Effector memory CD4-positive, alpha-beta T cell (primary cell): ENCODE measurements around the gene SCLT1.

ENCODE experiments used
- DNase-seq, 3 donors: peaks; one replicate each; pipeline ENCODE4 v3.0.0-alpha.2; 2020
- H3K27ac ChIP-seq: 2 replicates; pipeline ENCODE4 v1.7.0; 2013; ENCODE audit warnings: mild to moderate bottlenecking, low read length, moderate library complexity; ENCODE audit not compliant: insufficient read depth, poor library complexity, severe bottlenecking
- H3K27me3 ChIP-seq: replicated peaks from 2 replicates; pipeline ENCODE4 v1.7.0; 2013; ENCODE audit warnings: mild to moderate bottlenecking, low read length; ENCODE audit not compliant: insufficient read depth, control insufficient read depth, poor library complexity, severe bottlenecking
- H3K36me3 ChIP-seq: 2 replicates; pipeline ENCODE4 v1.7.0; 2013; ENCODE audit warnings: mild to moderate bottlenecking, low read length, moderate library complexity; ENCODE audit not compliant: control insufficient read depth, insufficient read depth
- H3K4me1 ChIP-seq: 2 replicates; pipeline ENCODE4 v1.7.0; 2013; ENCODE audit warnings: low read length, mild to moderate bottlenecking; ENCODE audit not compliant: control insufficient read depth, insufficient read depth, poor library complexity, severe bottlenecking
- H3K4me3 ChIP-seq: 2 replicates; pipeline ENCODE4 v1.7.0; 2013; ENCODE audit warnings: low read length, low read depth, mild to moderate bottlenecking; ENCODE audit not compliant: insufficient read depth, poor library complexity, severe bottlenecking
- H3K9me3 ChIP-seq: 2 replicates; pipeline ENCODE4 v1.7.0; 2013; ENCODE audit warnings: mild to moderate bottlenecking, low read length, moderate library complexity; ENCODE audit not compliant: control insufficient read depth

Gene SCLT1

DNA sequence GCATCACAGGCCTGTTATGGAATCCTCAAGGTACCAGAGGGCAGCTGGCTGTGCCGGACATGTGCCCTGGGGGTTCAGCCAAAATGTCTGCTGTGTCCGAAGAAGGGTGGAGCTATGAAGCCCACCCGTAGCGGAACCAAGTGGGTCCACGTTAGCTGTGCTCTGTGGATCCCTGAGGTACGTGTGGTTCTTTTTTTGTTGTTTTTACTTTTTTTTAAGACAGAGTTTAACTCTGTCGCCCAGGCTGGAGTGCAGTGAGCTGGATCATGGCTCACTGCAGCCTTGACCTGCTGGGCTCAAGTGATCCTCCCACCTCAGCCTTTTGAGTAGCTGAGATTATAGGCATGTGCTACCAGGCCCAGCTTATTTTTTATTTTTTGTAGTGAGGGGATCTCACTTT lies 237.7 kb downstream of the SCLT1 start:
- Histone ChIP-seq H3K9me3 (no peaks in the 10 kb centered on the region), H3K27ac (no peak overlapping the region), H3K4me3 (no peak overlapping the region), H3K36me3 (peaks cover 65% of the 10 kb centered on the region), H3K27me3 (no peaks in the 10 kb centered on the region), H3K4me1 (peaks cover 8% of the 10 kb centered on the region)
- no peak for DNase-seq

DNA sequence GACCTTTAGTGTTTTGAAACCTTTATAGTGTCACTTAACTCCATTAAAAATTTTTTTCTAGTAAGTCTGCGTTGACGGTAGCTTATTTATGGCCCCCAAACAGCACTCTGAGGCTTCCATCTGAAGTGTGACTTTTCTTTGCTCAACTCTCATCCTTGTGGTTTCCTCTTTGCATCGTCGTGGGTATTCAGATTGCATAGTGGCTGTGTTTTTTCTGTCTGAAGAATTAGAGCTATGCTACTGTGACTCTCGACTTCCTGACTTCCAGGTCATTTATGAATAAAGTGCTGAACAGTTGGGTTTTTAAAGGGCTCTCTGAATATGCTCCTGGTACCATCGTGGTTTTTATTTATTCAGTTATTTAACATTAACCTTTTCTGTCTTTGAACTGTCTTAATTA lies 238.9 kb downstream of the SCLT1 start:
- no peak for DNase-seq
- Histone ChIP-seq H3K27ac (no peak overlapping the region), H3K4me1 (peaks cover 8% of the 10 kb centered on the region), H3K9me3 (no peaks in the 10 kb centered on the region), H3K4me3 (no peak overlapping the region), H3K27me3 (no peaks in the 10 kb centered on the region), H3K36me3 (peaks cover 67% of the 10 kb centered on the region)

DNA sequence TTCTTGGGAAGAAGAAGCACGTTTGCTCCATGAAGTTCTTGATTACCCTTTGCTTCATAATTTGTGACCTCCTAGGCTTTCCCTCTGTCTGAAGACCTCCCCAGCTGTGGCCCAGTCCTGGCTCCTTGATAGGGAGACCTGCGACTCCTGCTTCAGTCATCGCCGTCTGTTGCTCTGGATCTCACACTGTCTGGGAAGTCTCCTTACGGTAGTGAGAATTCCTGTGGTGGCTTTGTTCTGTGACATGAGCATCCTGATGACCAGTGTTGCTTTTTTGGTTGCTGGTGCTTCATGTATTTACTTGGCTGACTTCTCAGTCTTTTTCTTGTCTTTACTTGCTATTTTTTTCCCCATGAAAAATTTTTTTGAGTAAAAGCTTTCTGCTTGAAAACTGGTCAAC lies 239.6 kb downstream of the SCLT1 start:
- peaks cover 8% of the 10 kb centered on the region for H3K4me1 ChIP-seq
- H3K9me3 ChIP-seq: no peaks in the 10 kb centered on the region
- no peaks in the 10 kb centered on the region for H3K27me3 ChIP-seq
- peaks cover 72% of the 10 kb centered on the region for H3K36me3 ChIP-seq
- no peak for DNase-seq
- no peak overlapping the region for H3K27ac ChIP-seq
- no peak overlapping the region for H3K4me3 ChIP-seq

DNA sequence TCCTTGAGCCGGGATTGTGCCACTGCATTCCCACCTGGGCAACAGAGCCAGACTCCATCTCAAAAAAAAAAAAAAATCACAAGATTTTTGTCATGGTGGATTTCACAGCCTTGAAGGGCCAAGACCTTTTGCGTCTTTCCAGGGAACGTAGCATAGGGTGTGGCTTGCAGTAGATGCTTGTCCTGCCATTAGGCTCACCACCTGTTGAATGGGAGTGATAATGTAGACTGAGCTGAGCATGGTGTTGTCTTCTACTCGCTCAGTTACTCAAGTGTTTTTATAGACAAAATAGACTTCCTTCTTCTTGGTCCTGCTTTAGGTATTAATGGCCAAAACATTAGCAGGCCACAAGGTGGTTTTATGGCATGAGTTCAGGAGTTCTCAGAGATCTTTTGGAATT lies 243.1 kb downstream of the SCLT1 start:
- no peaks in the 10 kb centered on the region for H3K27me3 ChIP-seq
- DNase-seq: no peak
- H3K4me3 ChIP-seq: no peak overlapping the region
- H3K4me1 ChIP-seq: peaks cover 8% of the 10 kb centered on the region
- H3K36me3 ChIP-seq: peaks cover 74% of the 10 kb centered on the region
- no peaks in the 10 kb centered on the region for H3K9me3 ChIP-seq
- no peak overlapping the region for H3K27ac ChIP-seq

DNA sequence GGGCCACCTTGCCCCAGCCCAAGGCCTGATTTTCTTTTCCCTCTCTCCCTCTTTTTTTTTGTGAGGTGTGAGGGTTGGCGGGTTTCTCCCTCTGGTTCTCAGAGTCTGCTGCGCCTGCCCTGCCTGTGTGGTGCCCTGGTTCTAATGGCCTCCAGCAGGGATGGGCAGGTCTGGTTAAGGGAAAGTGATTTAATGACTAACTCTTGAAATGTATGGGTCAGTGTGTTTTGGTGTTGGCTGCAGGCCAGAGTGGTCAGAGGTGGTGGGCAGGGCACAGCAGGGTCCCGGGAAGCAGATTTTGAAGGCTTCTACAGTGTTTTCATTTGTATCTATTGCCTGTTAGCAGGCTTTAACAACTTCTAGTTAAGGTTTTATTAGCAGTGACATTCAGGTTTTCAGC lies 244.9 kb downstream of the SCLT1 start:
- Histone ChIP-seq H3K4me3 (no peak overlapping the region), H3K27ac (no peak overlapping the region), H3K27me3 (no peaks in the 10 kb centered on the region), H3K36me3 (peaks cover 87% of the 10 kb centered on the region), H3K9me3 (no peaks in the 10 kb centered on the region), H3K4me1 (no peaks in the 10 kb centered on the region)
- no peak for DNase-seq

DNA sequence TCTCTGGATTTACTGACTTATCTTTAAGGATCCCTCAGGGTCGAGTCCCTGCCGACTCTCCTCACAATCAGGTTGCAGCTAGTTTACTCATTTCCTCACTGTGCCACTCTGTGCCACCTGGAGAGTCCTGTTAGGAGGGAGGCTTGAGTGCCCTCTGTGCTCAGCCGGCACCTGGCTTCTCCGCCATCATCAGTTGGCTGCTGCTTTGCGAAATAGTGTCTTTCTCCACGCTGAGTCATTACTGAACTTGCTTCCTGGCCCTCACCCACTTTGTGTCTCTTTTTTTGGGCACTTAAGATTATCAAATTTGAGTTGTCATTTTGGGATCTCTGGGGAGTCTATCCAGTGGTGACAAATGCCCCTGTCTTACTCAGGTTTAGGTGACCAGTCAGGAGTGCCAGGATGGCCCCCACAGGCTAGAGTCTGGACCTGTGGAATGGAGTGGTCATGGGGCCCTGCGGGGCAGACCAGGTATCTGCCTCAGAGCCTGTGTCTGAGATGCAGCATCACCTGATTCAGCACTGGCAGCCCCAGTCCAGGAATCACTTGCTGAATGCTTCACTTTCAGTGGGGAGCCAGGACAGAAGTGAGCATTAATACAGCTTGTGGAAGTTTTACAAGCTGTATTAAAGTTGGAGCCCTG lies 246.1 kb downstream of the SCLT1 start:
- Histone ChIP-seq H3K9me3 (no peaks in the 10 kb centered on the region), H3K36me3 (peaks cover 92% of the 10 kb centered on the region), H3K27me3 (no peaks in the 10 kb centered on the region), H3K4me3 (no peak overlapping the region), H3K4me1 (no peaks in the 10 kb centered on the region), H3K27ac (no peak overlapping the region)
- DNase-seq: no peak

DNA sequence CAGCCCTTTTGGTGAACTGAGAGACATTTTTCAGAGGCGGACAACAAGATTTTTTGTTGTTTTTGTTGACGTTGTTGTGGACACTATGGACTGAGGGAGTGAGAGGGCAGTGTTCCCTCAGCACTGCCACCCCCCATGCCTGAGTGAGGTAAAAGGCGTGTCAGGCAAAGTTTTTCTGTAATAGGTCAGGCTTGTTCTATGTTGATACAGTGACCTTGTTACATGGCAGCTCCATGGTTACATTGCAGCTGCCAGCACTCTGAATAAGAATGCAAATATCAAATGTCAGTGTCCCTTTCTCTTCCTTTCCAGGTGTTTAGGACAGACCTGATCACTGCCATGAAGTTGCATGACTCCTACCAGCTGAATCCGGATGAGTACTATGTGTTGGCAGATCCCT lies 247.3 kb downstream of the SCLT1 start:
- peaks cover 83% of the 10 kb centered on the region for H3K36me3 ChIP-seq
- H3K9me3 ChIP-seq: no peaks in the 10 kb centered on the region
- DNase-seq: no peak
- H3K27me3 ChIP-seq: no peaks in the 10 kb centered on the region
- no peak overlapping the region for H3K27ac ChIP-seq
- H3K4me1 ChIP-seq: no peaks in the 10 kb centered on the region
- no peak overlapping the region for H3K4me3 ChIP-seq

DNA sequence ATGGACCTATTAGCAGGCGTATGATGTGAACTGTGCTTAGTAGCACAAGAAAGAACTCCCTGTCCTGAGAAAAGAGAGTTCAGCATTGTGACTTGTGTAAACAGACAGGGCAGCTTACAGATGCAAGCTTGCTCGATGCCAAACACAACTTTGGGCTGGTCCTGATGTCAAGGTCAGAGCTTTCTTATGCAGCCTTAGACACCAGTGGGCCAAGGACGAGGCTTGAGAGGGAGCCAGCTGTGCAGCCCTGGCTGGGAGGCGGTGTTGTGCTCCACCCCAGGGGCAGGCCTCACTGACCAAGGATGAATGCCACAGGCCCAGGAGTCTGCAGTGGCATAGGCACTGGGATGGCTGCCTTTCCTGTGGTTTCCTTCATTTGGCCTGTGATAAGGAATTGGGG lies 248.4 kb downstream of the SCLT1 start:
- Histone ChIP-seq H3K9me3 (no peaks in the 10 kb centered on the region), H3K4me3 (no peak overlapping the region), H3K27ac (no peak overlapping the region), H3K4me1 (no peaks in the 10 kb centered on the region), H3K27me3 (no peaks in the 10 kb centered on the region), H3K36me3 (peaks cover 72% of the 10 kb centered on the region)
- DNase-seq: no peak

DNA sequence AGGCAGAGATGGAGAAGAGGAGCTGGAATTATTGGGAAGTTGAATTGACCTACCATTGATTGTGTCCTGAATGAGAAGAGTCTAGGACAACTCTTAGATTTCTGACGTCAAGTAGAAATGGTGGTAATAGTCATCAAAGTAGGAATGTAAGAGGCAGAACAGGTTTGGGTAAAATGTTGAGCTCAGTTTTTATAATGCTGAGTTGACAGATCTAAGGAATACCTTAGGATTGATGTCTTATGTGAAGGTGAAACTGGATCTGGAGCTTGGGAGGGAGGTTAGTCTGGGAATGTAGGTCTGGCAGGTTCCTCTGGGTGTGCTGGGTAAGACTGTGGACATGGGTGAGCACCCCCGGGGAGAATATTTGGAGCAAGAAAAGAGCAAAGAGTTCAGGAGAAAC lies 251.9 kb downstream of the SCLT1 start:
- DNase-seq: no peak
- H3K4me1 ChIP-seq: no peaks in the 10 kb centered on the region
- peaks cover 39% of the 10 kb centered on the region for H3K36me3 ChIP-seq
- H3K9me3 ChIP-seq: no peaks in the 10 kb centered on the region
- no peak overlapping the region for H3K27ac ChIP-seq
- no peak overlapping the region for H3K4me3 ChIP-seq
- H3K27me3 ChIP-seq: no peaks in the 10 kb centered on the region

DNA sequence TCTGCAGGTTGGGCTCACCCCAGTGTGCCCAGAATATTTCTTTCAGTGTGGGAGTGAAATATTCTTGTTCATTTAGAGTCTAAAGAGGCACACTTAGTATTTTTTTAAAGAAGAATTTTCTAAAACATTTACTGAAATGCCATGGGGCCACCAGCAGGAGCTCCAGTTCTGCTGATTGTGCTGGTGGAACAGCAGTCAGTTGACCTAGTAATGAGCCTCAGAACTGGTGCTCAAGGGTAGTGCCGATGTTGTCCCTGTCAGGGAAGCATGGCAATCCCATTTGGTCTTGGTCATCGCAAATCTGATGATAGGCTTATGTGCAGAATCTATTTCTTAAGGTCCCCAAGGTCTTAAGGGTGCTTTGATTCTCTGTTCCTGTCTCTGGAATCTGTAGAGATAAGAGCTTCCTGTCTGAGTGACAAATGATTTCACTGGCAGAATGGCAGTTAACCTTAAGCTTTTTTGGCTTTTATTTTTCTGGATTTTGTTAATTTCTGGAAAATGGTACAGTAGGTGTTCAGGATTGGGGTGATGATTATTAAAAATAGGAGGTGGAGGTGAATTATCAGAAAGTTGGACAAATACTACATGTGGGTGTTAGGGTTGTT lies 252.5 kb downstream of the SCLT1 start:
- no peaks in the 10 kb centered on the region for H3K4me1 ChIP-seq
- H3K36me3 ChIP-seq: peaks cover 34% of the 10 kb centered on the region
- no peak overlapping the region for H3K4me3 ChIP-seq
- no peaks in the 10 kb centered on the region for H3K9me3 ChIP-seq
- H3K27ac ChIP-seq: no peak overlapping the region
- DNase-seq: no peak
- no peaks in the 10 kb centered on the region for H3K27me3 ChIP-seq
